GM21447 (cell line): ENCODE results near the gene RPS6KA6.
"Not testable (repeated sequence)": the region's sequence is repeated elsewhere in the genome, so short reads cannot be mapped to it uniquely, and the experiment has no call there.

Source experiments
- ATAC-seq: cut with Tn5 transposase; IDR thresholded peaks from one replicate; pipeline ENCODE4 v1.9.1; 2021; ENCODE audit not compliant: unreplicated experiment

RPS6KA6 gene

DNA sequence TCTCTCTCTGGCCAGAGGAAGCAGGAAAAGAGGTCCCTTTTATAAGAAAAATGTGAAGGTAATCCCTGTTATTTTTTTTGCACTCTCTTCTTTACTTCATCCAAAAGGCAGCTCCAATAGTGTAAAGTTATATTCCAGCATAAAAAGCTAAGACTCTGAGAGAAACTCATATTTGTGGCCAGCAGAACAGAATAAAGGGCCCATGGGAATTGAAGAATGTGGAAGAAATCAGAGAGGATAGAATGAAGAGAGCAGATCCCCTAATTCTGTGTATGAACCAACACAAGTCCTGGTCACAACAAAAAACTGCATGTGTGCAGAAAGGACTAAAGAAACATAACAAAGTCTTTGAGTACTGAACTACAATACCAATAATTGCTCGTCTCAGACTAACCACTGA lies 22.3 kb downstream of the RPS6KA6 start:
- no peak for ATAC-seq

DNA sequence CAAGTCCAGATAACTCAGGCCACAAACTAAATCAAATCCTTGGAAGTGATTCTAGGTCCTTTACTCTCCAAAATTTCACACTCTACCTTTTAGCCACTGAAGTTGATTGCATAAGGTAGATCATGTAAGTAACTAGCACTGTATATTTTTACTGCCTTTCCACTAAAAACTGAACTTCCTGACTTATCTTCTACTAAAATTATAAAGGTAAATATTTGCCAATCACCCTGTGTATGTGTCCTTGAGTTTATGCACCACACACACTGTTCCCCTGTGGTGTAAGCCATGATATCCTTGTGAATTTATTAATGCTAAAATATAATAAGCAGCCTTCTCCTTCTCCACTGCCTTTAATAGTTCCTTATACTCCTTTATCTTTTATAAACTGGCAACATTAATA lies 25.6 kb downstream of the RPS6KA6 start:
- ATAC-seq: no peak

DNA sequence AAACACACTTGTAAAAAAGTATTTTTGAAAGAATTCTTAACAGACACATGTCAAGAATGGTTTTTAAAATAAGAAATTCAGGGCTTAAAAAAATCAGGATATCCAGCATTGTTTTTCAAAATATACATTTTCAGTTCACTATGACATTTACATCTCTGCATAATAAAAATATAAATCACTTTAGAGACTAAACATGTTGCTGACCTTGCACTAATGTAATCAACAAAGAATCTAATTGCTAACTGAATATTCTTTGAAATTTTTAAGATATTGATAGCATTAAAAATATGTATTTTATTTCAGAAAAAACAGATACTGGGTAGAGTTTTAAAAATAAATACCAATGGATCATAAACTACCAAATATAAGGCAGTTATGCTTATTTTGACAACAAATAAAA lies 26.4 kb downstream of the RPS6KA6 start:
- no peak for ATAC-seq

- ATAC-seq: no peak
Measured at GRCh38 chrX:84160736-84161135, 27.3 kb downstream of the RPS6KA6 start.

- no peak for ATAC-seq
Measured at GRCh38 chrX:84156821-84157220, 31.2 kb downstream of the RPS6KA6 start.

- ATAC-seq: no peak
Measured at GRCh38 chrX:84155938-84156337, 32.1 kb downstream of the RPS6KA6 start.

DNA sequence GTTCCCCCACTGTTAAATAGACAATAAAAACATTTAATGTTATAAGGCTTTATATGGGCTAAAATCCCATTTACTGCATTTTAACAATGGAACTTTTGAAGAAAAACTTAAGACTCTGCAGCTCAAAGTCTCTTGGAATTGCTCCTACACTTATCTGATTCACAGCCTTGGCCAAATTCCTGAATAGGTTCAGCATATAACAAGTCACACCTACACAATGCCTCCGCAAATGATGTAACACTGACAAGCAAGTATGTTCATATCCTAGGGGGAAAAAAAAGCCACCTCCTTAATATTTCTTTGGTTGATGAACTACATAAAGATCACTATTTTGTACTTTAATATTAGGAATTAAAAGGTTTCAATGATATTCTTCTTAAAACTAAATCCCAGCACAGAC lies 34.5 kb downstream of the RPS6KA6 start:
- no peak for ATAC-seq

GRCh38 chrX:84144991-84145390 lies 43.0 kb downstream of the RPS6KA6 start:
- ATAC-seq: no peak

- no peak for ATAC-seq
Measured at GRCh38 chrX:84144281-84144680, 43.7 kb downstream of the RPS6KA6 start.

DNA sequence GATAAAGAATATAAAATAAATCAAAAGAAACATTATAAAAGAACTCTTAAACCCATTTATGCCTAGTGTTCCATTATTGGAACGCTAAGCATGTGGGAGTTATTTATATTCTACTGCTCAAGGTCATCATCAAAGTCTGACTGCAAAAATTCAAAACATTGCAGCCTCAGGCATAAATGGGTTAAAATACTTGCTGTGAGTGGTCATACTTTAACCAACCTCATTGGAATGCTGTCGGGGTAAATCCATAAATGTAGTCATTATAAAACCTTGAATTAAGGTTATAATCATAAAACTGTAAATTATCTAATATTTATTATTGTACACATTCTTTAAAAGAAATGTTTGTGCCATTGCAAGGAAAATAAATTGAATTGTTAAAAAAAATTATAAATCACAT lies 55.0 kb downstream of the RPS6KA6 start:
- no peak for ATAC-seq

GRCh38 chrX:84123585-84123984 lies 64.4 kb downstream of the RPS6KA6 start:
- no peak for ATAC-seq

DNA sequence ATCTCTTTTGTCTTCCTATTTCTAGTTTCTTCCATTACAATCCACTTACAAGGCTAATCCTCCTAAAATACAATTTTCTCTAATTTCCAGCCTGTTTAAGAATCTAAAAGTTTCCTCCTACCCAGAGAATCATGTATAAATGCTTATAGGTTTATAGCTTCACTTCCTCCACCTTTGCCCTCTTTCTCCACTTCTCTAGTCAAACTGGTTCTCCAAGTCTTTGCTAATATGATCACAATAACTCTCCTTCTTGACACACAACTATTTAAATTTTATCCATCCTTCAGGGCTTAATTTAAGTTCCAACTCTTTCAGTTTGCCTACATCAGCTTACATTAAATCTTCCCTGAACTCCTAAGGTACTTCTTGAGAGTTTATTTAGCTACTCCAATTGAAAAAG lies 69.2 kb downstream of the RPS6KA6 start:
- ATAC-seq: no peak

DNA sequence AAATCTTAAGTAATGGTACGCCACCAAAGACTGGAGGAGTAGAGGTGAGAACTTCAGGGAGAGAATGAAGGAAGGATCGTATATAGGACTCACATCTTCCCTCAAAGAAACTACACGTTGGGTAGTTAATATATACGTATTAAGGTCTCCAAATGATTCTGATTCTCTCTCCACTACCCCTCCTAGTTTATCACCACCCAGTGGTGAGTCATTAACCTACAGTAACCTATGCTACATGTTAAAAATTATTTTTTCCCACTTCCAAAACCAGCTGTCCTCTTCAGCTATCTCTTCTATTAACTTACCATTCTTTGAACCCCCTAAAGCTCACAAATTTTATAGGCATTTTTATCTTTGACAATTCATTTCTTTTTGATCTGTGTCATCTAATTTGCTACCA lies 69.7 kb downstream of the RPS6KA6 start:
- ATAC-seq: no peak

DNA sequence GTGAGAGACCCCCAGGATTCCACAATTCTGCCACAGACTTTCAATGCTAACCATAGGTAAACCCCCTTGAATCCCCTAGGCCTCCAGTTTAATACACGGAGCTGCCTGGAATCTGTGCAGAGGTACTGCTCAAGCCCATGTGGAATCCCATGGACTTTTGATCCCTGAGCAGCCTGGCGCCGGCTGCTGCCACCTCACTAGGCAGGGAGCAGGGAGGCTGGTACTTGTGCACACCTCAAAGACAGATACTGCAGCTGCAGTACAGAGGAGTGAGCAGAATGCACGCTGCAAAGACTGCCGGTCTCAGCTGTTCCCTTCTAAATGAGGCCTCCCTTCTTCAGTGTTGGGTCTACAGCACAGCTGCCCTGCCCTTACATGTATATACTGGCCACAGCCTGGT lies 79.4 kb downstream of the RPS6KA6 start:
- no peak for ATAC-seq

- no peak for ATAC-seq
Measured at GRCh38 chrX:84099120-84099519, 88.9 kb downstream of the RPS6KA6 start.

GRCh38 chrX:84079479-84080197 lies 108.4 kb downstream of the RPS6KA6 start:
- ATAC-seq: not testable (repeated sequence)

DNA sequence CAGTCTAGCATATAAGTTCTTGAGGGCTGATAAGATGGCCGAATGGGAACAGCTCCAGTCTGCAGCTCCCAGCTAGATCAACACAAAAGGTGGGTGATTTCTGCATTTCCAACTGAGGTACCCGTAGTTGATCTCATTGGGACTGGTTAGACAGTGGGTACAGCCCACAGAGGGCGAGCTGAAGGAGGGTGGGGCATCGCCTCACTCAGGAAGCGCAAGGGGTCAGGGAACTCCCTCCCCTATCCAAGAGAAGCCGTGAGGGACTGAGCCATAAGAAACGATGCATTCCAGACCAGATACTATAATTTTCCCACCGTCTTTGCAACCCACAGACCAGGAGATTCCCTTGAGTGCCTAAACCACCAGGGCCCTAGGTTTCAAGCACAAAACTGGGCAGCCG lies 109.0 kb downstream of the RPS6KA6 start:
- no peak for ATAC-seq

GRCh38 chrX:84064814-84065213 lies 123.2 kb downstream of the RPS6KA6 start:
- ATAC-seq: no peak

DNA sequence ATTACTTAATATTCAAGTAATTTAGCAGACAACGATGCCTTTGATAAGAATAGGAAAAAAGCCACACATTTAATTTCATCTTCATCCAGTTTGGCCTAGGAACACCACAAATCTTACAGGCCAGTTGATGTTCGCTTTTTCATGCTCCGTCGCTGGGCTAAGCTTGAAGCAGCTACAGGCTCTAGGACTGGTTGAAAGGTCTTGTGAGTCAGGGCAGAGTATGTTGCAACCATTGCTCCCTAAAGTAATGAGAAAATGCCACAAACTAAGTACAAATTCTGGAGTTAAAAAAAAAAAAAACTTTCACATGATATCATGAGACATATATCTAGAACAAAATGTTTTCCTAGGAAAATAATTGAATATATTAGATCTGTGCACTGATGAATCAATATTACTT lies 123.8 kb downstream of the RPS6KA6 start:
- no peak for ATAC-seq

DNA sequence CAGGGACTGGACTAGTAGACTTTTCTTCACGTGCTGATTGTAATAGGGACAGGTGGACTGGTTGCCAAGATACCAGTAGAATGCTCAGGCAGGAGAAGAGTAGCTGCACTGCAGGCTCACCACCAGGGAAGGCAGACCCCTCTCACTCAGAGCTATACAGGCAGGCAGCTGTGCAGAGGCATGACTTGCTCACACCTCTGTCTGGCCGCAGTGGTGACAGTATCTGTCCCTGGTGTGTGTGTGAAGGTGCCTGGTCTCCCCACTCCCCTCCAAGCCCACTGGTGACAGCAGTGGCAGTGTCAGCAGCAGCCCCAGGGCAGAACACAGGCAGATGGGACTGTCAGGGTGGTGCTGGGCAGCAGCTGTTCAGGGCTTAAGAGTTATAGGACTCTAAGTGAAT lies 140.7 kb downstream of the RPS6KA6 start:
- ATAC-seq: no peak

GRCh38 chrX:84046403-84046984 lies 141.5 kb downstream of the RPS6KA6 start:
- no peak for ATAC-seq

- ATAC-seq: no peak
Measured at GRCh38 chrX:84044051-84044450, 143.9 kb downstream of the RPS6KA6 start.
